Endothelial cell (in vitro differentiated cells): ENCODE data around the gene CLCNKA. TPM values are rescaled to one million over a fixed set of nuclear protein-coding genes. Genes with fewer than 3 reads are reported as not detected.

Source experiments
- DNase-seq: peaks from one replicate; pipeline ENCODE4 v3.0.0; 2021; ENCODE audit warnings: low spot score
- H3K27ac Mint-ChIP-seq: one replicate; pipeline ENCODE4 v1.8.0; 2021; ENCODE audit warnings: mixed read lengths, inconsistent platforms; ENCODE audit not compliant: unreplicated experiment
- H3K27me3 Mint-ChIP-seq: one replicate; pipeline ENCODE4 v1.8.0; 2021; ENCODE audit warnings: mild to moderate bottlenecking, moderate library complexity, mixed read lengths, inconsistent platforms; ENCODE audit not compliant: unreplicated experiment
- H3K36me3 Mint-ChIP-seq: one replicate; pipeline ENCODE4 v1.8.0; 2021; ENCODE audit warnings: mild to moderate bottlenecking, low read depth, mixed read lengths, inconsistent platforms; ENCODE audit not compliant: unreplicated experiment
- H3K4me1 Mint-ChIP-seq: one replicate; pipeline ENCODE4 v1.8.0; 2021; ENCODE audit warnings: mild to moderate bottlenecking, mixed read lengths, inconsistent platforms; ENCODE audit not compliant: unreplicated experiment
- H3K4me3 Mint-ChIP-seq: one replicate; pipeline ENCODE4 v1.8.0; 2021; ENCODE audit warnings: mild to moderate bottlenecking, mixed read lengths, inconsistent platforms; ENCODE audit not compliant: unreplicated experiment
- H3K9me3 Mint-ChIP-seq: one replicate; pipeline ENCODE4 v1.8.0; 2021; ENCODE audit warnings: mixed read lengths, inconsistent platforms; ENCODE audit not compliant: unreplicated experiment
- total RNA-seq: library from RNA; stranded (reverse); fragmentation: NEBNext Ultra II Directional; extraction: Animal tissue kit (Norgen Biotek cat#: 25700); gene quantifications from one replicate; pipeline ENCODE4 v1.2.1, GENCODE V29; 2021; ENCODE audit not compliant: unreplicated experiment
- TF ChIP-seq, protein P1 (sequence below): fragments of 200-600 bp; sonication (generic); IDR thresholded peaks from one replicate; pipeline ENCODE4 v1.5.0; 2021; ENCODE audit warnings: antibody characterized with exemption; ENCODE audit not compliant: unreplicated experiment

The CLCNKA gene
- total RNA-seq, 1 donor from 2014 or later, result not detected

DNA sequence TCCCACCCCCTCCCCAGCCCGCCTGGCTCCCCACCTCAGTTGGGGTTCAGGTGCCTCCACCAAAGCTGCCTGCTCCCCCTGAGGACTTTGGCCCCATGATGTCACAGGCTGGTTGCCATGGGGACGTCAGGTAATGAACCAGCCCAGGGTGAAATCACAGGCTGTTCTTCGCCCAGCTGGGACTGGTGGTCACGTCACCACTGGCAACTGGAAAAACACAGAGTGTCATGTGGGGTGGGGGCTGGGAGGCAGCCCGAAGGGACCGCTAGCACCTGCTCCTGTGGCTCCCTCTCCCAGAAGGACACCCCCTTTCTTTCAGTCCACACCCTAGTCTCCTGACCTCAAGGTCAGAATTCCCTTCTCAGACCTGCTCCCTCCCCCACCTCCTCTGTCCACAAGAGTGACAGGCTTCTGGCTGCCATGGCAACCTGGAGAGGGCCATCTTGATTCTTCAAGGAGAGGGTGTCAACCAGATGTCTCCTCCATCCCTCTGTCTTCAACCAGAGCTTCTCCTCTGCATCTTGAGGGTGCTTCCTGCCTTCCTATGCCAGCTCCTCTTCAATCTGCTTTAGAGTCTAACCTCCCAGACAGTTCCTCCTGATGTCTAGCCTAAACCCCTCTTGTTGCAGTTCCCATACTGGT lies 45.4 kb downstream of the CLCNKA start:
- TF ChIP-seq, protein P1, sequence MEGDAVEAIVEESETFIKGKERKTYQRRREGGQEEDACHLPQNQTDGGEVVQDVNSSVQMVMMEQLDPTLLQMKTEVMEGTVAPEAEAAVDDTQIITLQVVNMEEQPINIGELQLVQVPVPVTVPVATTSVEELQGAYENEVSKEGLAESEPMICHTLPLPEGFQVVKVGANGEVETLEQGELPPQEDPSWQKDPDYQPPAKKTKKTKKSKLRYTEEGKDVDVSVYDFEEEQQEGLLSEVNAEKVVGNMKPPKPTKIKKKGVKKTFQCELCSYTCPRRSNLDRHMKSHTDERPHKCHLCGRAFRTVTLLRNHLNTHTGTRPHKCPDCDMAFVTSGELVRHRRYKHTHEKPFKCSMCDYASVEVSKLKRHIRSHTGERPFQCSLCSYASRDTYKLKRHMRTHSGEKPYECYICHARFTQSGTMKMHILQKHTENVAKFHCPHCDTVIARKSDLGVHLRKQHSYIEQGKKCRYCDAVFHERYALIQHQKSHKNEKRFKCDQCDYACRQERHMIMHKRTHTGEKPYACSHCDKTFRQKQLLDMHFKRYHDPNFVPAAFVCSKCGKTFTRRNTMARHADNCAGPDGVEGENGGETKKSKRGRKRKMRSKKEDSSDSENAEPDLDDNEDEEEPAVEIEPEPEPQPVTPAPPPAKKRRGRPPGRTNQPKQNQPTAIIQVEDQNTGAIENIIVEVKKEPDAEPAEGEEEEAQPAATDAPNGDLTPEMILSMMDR, result no peak
- Mint-ChIP-seq H3K27ac (no peak overlapping the region), H3K4me3 (no peak overlapping the region), H3K36me3 (no peaks in the 10 kb centered on the region), H3K9me3 (no peaks in the 10 kb centered on the region), H3K4me1 (peaks cover 23% of the 10 kb centered on the region), H3K27me3 (peaks cover 23% of the 10 kb centered on the region)
- no peak for DNase-seq

DNA sequence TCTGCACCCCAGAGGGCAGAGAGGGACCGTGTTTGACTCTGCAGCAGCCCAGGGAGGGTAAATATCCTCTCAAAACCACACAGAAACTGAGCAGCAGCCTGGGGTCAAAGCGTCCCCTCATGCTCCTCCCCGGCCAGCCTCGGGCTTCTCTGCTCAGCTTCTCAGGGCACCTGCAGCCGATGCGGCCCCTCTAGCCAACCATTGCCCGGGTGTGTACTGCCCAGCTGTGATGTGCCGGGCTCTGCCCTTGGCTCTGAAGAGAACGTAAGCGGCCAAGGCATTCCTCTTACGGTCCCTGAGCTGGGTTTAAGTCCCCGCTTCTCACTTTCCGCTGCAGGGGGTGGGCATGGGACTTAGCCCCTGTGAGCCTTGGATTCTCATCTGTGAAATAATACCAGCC lies 46.1 kb downstream of the CLCNKA start:
- Mint-ChIP-seq H3K27me3 (peaks cover 23% of the 10 kb centered on the region), H3K4me3 (no peak overlapping the region), H3K9me3 (no peaks in the 10 kb centered on the region), H3K4me1 (peaks cover 23% of the 10 kb centered on the region), H3K27ac (no peak overlapping the region), H3K36me3 (no peaks in the 10 kb centered on the region)
- TF ChIP-seq, protein P1, result no peak
- no peak for DNase-seq

DNA sequence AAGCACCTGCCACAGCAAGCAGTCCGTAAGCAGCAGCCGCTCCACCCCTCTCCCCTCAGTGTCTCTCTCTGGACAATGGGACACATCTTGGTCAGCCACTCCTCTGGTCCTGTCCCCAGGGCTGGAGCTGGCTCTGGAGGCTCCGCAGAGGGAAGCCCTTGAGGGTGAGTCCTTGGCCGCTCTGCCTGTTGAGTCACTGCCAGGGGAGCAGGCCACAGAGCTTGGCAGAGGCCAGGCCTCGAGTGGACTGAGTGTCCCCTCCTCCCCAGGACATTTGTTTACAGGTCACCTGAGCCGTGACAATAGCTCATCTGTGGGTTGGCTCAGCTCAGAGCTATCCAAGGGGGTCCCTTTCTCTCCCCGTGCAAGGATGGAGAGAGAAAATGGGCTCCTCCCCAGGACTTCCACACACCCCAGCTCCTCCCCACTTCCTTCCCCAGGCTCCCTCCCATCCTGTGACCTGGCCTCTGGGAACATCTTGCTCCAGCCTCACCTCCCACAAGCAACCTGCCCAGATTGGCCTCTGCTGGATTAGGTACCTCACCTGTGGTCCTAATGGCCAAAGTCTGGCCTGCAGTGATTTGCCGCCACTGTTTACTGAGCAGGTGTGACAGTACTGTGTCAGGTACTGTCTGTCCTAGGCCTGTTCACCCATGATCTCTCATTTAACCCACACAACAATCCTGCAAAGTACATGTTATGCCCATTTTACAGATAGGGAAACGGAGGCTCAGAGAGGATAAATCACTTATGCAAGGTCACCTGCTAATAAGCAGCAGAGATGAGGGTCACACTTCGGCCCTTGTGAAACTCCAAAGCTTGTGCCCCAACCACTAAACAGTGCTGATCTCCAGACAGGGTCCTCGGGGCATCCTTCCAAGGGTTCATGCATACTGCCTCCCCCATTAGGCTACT lies 46.8 kb downstream of the CLCNKA start:
- no peak overlapping the region for H3K27ac Mint-ChIP-seq
- DNase-seq, result no peak
- H3K9me3 Mint-ChIP-seq, result no peaks in the 10 kb centered on the region
- H3K4me3 Mint-ChIP-seq, result no peak overlapping the region
- TF ChIP-seq, protein P1, result no peak
- no peaks in the 10 kb centered on the region for H3K36me3 Mint-ChIP-seq
- peaks cover 19% of the 10 kb centered on the region for H3K27me3 Mint-ChIP-seq
- H3K4me1 Mint-ChIP-seq, result peaks cover 19% of the 10 kb centered on the region

DNA sequence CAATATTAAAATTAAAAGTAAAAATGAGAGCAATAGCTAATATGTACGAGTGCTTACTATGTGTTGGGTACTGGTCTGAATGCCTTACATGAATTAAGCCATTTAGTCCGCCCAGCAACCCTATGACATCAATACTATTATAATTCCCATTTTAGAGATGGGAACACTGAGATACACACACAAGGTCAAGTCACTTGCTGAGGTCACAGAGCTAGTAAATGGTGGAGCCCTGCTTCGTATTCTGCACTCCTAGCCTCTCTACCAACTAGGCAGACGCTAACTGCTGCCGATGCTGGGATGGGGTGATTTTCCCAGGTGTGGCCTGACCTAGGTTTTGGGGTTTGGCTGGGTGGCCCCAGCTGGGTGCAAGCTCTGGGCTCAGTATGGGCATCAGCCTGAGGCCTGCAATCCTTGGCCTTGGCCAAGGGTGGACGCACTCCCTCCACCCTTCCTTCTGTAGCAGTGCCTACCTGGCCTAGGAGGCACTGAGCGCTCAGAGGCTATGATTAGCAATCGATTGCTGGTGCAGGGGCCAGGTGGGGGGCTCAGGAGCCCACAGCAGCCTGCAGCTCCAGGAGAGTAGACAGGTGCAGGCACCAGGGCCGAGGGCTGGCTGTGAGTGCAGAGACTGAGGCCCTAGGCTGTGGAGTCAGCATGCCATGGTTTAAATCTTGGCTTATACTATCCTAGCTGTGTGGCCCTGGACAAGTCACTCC lies 49.0 kb downstream of the CLCNKA start:
- Mint-ChIP-seq H3K36me3 (peaks cover 8% of the 10 kb centered on the region), H3K4me3 (no peak overlapping the region), H3K27ac (no peak overlapping the region), H3K9me3 (no peaks in the 10 kb centered on the region), H3K27me3 (peaks cover 24% of the 10 kb centered on the region), H3K4me1 (peaks cover 9% of the 10 kb centered on the region)
- no peak for DNase-seq
- TF ChIP-seq, protein P1, result no peak
